ENCODE results near the gene ABHD15. TPM values are rescaled to one million over a fixed set of nuclear protein-coding genes. Genes with fewer than 3 reads are reported as not detected.

ABHD15 gene
- total and polyA plus RNA-seq, 9 of the 15 experiments (the other 6 are each of a cell fraction or from before 2014, with no cell fraction given): 0.85 to 4.2 (median 2.1) TPM

DNA sequence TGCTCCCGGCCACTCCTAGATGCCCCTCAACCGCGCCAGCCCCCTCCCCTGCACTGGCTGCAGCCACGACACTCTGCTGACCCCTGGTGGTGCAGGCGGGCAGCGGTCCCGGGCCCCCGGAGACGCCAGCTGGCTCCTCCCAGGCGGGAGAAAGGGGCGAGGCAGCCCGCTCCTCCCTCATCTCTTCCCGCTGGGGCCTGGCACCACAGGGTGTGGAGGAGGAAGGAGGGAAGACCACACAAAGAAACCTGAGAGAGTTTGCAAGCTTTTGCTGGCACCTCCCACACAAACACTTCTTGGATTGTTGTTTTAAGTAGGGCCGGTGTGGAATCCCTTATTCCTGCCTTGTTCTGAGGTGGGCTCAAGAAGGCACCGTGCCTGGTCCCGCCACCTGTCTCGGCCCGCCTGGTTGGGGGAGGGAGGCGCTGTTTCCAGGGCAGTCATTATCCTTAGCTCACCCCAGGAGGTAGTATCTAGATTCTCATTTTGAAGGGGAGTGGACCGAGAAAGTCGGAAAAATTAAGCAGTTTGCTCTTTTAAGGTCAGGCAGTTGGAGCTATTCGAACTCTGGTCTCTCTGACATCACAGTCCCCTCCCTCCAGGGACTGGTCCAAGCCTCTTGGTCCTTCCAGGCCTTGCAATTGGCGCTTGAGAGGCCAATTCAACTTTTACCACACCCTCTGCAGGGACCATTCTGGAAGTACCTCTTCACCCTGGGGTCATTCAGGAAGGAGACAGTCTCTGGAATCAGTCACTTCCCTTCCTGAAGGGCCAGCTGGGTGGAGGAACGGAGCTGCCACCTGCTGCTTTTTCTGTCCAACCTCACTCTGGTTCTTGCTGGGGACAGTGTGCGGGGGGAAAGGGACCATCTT lies 25.1 kb upstream of the ABHD15 start (continued):
- no peak for TF ChIP-seq HSF4 (CRISPR knock-in tag; IDR thresholded peaks at IDR 0.05; ENCODE audit: borderline replicate concordance)
- TF ChIP-seq ZNF12 (CRISPR knock-in tag; IDR thresholded peaks at IDR 0.05): no peak
- TF ChIP-seq ZNF384 (IDR thresholded peaks at IDR 0.05; ENCODE audit: low read depth, low read length): no peak
- no peak for TF ChIP-seq MECOM (CRISPR knock-in tag; IDR thresholded peaks at IDR 0.05)
- TF ChIP-seq MTA2 (IDR thresholded peaks at IDR 0.05; ENCODE audit: low read depth): no peak
- TF ChIP-seq FIP1L1 (IDR thresholded peaks at IDR 0.05; ENCODE audit: low read depth, low read length, poor library complexity, severe bottlenecking): no peak
- no peak for TF ChIP-seq HNRNPH1 (optimal IDR thresholded peaks at IDR 0.05; ENCODE audit: low read depth, low read length)
- TF ChIP-seq ELF2 (CRISPR knock-in tag; IDR thresholded peaks at IDR 0.05): no peak
- no peak for TF ChIP-seq HIVEP1 (CRISPR knock-in tag; IDR thresholded peaks at IDR 0.05)
- TF ChIP-seq POLR2A (conservative IDR thresholded peaks at IDR 0.05): no peak
- no peak for TF ChIP-seq ZNF408 (CRISPR knock-in tag; IDR thresholded peaks at IDR 0.05; ENCODE audit: low read depth)
- TF ChIP-seq BRD9 (IDR thresholded peaks at IDR 0.05; ENCODE audit: low read depth, partially characterized antibody): no peak
- TF ChIP-seq, protein P1, sequence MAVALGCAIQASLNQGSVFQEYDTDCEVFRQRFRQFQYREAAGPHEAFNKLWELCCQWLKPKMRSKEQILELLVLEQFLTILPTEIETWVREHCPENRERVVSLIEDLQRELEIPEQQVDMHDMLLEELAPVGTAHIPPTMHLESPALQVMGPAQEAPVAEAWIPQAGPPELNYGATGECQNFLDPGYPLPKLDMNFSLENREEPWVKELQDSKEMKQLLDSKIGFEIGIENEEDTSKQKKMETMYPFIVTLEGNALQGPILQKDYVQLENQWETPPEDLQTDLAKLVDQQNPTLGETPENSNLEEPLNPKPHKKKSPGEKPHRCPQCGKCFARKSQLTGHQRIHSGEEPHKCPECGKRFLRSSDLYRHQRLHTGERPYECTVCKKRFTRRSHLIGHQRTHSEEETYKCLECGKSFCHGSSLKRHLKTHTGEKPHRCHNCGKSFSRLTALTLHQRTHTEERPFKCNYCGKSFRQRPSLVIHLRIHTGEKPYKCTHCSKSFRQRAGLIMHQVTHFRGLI (CRISPR knock-in tag; IDR thresholded peaks at IDR 0.05): no peak
- no peak; the same call in 1 of the 2 replicates for TF ChIP-seq LCOR (CRISPR knock-in tag; IDR thresholded peaks at IDR 0.05)
- TF ChIP-seq TAF1 (IDR thresholded peaks at IDR 0.05; ENCODE audit: control insufficient read depth, extremely low read depth, insufficient read depth, low read length, severe bottlenecking): no peak
- TF ChIP-seq, protein P2, sequence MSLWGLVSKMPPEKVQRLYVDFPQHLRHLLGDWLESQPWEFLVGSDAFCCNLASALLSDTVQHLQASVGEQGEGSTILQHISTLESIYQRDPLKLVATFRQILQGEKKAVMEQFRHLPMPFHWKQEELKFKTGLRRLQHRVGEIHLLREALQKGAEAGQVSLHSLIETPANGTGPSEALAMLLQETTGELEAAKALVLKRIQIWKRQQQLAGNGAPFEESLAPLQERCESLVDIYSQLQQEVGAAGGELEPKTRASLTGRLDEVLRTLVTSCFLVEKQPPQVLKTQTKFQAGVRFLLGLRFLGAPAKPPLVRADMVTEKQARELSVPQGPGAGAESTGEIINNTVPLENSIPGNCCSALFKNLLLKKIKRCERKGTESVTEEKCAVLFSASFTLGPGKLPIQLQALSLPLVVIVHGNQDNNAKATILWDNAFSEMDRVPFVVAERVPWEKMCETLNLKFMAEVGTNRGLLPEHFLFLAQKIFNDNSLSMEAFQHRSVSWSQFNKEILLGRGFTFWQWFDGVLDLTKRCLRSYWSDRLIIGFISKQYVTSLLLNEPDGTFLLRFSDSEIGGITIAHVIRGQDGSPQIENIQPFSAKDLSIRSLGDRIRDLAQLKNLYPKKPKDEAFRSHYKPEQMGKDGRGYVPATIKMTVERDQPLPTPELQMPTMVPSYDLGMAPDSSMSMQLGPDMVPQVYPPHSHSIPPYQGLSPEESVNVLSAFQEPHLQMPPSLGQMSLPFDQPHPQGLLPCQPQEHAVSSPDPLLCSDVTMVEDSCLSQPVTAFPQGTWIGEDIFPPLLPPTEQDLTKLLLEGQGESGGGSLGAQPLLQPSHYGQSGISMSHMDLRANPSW (CRISPR knock-in tag; IDR thresholded peaks at IDR 0.05): no peak
- TF ChIP-seq TEAD4 (IDR thresholded peaks at IDR 0.05; ENCODE audit: low read length): no peak; the same call in 1 of the 2 replicates
- TF ChIP-seq TEAD4 (CRISPR knock-in tag; IDR thresholded peaks at IDR 0.05; ENCODE audit: borderline replicate concordance): no peak
- TF ChIP-seq ESRRA (IDR thresholded peaks at IDR 0.05; ENCODE audit: borderline replicate concordance, low read depth): peak; percentile 21; the same call in 1 of the 2 replicates
- no peak for TF ChIP-seq HDGF (IDR thresholded peaks at IDR 0.05)
- TF ChIP-seq CTBP1 (IDR thresholded peaks at IDR 0.05; ENCODE audit: borderline replicate concordance): peak; percentile 88
- TF ChIP-seq CSDE1 (IDR thresholded peaks at IDR 0.05): no peak
- TF ChIP-seq ZNF174 (CRISPR knock-in tag; IDR thresholded peaks at IDR 0.05): no peak
